HG03039 (cell line): Measurements from ENCODE around the gene SPATA31C1.
"Not testable (repeated sequence)": the region's sequence is repeated elsewhere in the genome, so short reads cannot be mapped to it uniquely, and the experiment has no call there.

Source experiments
- ATAC-seq: cut with Tn5 transposase; IDR thresholded peaks from one replicate; pipeline ENCODE4 v1.9.1; 2021; ENCODE audit warnings: mild to moderate bottlenecking, moderate library complexity; ENCODE audit not compliant: unreplicated experiment

The SPATA31C1 gene

DNA sequence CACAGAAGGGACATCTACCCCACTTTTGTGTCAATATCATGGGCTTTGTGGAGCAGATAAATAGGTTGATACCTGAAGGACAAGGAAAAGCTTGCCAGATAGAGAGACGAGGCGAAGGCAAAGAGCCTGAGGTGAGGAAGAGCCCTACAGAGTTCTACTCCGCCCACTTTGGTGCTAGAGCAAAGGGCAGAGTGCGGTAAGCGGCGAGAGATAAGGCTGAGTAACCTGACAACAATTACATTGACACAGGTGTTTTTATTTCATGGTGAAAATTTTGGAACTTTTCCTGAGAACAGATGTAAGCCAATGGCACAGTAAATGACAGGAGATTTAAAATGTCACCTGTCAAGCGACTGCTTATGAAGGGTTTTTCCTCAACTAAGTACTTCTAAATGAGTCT, 16.7 kb downstream of the SPATA31C1 start:
- not testable (repeated sequence) for ATAC-seq

- not testable (repeated sequence) for ATAC-seq
Observed at GRCh38 chr9:87937352-87937751, 19.6 kb downstream of the SPATA31C1 start.

DNA sequence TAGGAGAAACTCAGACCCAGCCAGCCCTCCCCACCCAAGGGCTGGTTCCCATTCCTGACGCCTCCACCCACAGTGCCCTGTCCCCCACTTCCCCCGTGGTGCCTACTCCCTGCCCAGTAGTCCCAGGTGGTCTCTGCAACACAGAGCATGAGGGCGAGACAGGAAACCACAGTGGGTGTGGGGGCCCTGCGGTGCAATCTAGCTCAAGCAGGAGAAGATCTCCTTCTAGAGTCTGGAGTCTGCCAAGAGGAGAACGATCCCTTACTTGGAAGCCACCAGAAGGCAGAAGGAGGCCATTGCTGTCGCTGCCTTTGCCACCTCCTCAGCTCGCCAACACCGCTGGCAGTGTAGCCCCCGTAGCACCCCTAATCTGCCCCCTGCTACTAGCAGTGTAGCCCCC, 20.2 kb downstream of the SPATA31C1 start:
- not testable (repeated sequence) for ATAC-seq

DNA sequence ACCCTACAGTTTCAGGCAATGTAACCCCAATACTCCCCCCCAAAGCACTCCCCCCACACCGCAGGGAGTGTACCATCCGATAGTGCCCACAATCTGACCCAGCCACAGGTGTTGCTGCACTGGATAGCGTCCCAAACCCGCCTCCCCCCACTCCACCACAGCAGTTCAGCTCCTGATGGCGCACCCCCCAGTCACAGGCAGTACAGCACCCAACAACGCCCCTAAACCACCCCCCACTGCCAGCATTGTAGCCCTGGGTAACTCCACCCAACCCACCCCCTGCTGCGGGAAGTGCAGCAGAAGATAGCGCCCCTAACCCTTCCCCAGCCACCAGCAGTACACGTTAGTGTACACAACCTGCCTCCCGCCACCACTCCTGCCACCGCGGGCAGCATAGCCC, 20.6 kb downstream of the SPATA31C1 start:
- ATAC-seq: not testable (repeated sequence)

GRCh38 chr9:87939096-87939495, 21.3 kb downstream of the SPATA31C1 start:
- not testable (repeated sequence) for ATAC-seq

- ATAC-seq: no peak
Observed at GRCh38 chr9:87944096-87944495, 26.3 kb downstream of the SPATA31C1 start.

- no peak for ATAC-seq
Observed at GRCh38 chr9:87944682-87945081, 26.9 kb downstream of the SPATA31C1 start.

GRCh38 chr9:87950296-87950695, 32.5 kb downstream of the SPATA31C1 start:
- ATAC-seq: no peak

DNA sequence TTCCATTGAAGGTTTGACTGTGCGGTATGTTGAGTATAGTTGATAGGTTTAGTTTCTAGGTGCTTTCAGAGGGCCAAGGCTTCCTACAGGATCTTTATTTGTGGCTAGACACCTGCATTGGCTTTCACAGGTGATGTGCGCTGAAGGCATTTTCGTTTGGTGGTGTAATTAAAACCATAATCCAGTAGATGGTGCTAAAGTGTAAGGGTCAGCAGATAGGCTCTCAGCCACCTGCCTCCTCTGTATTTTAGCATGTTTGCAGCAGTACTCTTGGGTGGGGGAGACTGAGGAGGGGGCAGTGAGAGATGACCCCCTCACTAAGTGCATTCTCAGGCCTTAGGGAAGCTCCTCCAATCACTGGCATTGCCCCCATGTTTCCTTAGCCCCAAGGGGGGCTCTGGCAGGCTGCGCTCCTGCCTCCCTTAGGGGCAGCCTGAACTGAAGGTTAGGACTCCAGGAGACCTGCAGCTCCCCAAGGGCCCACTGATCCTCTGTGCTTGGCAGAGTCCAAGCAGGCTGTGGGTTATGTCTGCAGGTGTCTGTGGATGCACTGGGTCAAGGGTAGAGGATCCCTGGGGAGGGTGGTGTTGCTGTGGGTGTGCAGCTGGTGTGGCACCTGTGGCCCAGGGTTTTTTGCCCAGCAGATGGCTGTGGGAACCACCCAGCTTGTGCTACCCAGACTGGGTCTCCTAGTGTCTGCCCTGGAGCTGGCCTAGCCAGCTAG, 33.2 kb downstream of the SPATA31C1 start:
- ATAC-seq: no peak

- no peak for ATAC-seq
Observed at GRCh38 chr9:87954230-87954629, 36.5 kb downstream of the SPATA31C1 start.

DNA sequence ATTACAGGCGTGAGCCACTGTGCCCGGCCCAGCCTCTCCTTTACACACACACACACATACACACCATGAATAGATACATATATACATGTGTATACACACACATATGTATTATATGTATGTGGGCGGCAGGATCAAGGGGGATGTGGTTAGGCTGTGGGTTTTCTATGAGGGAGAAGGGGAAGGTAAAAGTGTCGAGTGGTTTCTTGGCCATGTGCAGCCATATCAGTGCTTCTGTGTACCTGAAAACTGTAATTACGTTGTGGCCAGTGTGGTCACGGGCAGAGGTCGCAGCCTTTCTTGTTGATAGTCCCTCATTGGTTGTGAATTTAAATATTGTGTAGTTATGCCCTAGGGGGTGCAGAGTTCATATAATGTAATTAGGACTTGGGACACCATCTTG, 40.1 kb downstream of the SPATA31C1 start:
- no peak for ATAC-seq

DNA sequence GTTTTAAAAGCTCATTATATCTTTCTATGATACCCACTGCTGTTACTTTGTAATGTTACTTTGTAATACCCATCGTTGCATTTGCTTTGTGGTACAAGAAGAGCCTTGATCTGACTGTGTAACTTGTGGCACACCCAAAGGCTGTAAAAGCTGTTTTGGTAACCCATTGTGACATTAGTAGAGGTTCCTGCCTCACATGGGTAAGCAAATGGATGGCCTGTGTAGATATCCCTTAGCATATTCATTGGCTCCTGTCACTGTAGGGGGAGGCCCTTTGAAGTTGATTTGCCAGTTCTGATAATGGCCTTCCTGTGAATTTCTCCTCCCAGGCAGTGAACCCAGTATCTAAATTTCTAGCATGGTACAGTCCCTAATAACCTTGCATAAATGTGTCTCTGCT, 40.8 kb downstream of the SPATA31C1 start:
- ATAC-seq: no peak

GRCh38 chr9:87959916-87960581, 42.3 kb downstream of the SPATA31C1 start:
- no peak for ATAC-seq

DNA sequence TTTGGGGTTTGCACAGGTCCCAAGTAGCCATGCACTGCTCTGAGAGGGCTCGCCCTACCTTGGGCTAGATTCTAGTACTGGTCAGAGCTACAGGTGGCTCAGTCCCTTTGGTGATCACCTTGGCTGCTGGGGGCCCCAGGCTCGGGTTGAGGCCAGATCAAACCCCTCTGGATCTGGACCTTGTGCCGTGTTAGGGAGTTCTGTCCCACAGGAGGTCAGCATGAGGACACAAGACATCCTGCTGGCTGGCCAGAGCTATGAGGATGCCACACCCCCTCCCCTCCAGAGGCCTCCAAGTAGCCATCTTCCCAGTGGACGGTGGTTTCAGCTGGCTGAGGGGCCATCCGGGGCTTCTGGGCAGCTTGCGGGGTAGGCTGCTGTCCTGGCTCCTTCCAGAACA, 46.0 kb downstream of the SPATA31C1 start:
- ATAC-seq: no peak

GRCh38 chr9:87964826-87965225, 47.1 kb downstream of the SPATA31C1 start:
- no peak for ATAC-seq

DNA sequence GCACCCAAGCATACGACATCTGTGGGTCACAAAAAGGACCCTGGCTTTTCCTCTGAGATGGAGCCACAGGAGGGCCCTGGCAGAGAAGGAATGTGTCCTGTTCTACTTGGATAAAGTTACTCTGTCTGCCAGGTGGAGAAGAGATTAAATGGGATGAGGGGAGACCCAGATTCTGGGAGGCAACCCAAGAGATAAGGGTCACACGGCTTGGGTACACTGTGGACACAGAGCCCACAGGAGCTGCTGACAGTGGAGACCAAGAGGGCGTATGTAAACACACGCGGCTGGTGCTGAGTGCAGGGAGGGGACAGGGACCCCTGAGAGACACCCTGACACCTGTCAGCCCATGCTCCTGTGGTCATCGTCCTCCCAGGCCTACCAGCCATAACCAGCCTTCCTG, 50.4 kb downstream of the SPATA31C1 start:
- no peak for ATAC-seq

DNA sequence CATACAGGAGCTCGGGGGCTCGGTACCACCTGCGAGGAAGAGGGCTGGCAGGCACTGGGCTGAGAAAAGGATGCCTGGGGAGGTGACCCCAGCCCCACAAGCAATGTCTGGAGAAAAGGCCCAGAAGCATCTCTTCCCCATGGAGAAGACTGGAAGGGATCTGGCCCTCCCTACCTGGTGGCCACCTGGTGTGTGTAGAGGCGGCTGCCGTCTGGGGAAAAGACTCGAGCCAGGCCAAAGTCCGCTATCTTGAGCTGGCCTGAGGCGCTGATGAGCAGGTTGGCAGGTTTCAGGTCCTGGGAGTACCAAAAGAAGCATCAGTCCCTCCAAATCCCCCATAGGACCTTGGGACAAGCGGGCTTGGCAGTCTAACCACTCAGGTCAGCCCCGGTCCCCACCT, 52.8 kb downstream of the SPATA31C1 start:
- ATAC-seq: no peak

DNA sequence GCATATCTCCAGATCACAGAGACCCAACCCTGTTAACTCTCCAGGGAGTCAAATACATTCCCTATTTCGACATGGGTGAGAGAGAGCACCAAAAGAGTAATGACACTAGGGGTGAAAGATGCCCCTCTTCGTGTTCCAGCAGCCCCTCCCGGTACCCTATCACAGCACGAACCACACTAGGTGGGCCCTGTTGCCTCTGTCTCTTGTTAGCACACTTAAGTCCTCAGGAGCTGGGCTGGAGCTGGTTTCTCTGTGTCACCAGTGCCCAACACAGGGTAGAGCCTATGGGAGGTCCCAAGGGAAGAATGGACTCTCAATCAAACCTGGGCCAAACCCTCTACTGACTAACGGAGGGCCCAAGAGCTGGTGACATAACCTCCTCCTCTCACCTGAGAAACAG, 55.4 kb downstream of the SPATA31C1 start:
- no peak for ATAC-seq
